Mucosa of descending colon (tissue), 3 donors: ENCODE data around the gene TMEM164. TPM values are rescaled to one million over a fixed set of nuclear protein-coding genes. Genes with fewer than 3 reads are reported as not detected.

Experiments
- ATAC-seq: fragments of 200-7000 bp; cut with Tn5 transposase; one replicate; pipeline ENCODE4 v1.9.1; 2020; ENCODE audit warnings: mild to moderate bottlenecking, moderate library complexity
- DNase-seq, 3 donors: peaks; one replicate each; pipeline ENCODE4 v3.0.0-alpha.2; 2020
- H3K36me3 ChIP-seq: fragments of 200-600 bp; one replicate; pipeline ENCODE4 v1.8.0; 2021; ENCODE audit warnings: low read depth, mild to moderate bottlenecking
- H3K4me1 ChIP-seq: fragments of 200-600 bp; one replicate; pipeline ENCODE4 v1.8.0; 2021; ENCODE audit warnings: low read depth, mild to moderate bottlenecking
- H3K4me3 ChIP-seq: fragments of 200-600 bp; one replicate; pipeline ENCODE4 v1.8.0; 2021; ENCODE audit warnings: mild to moderate bottlenecking
- H3K9me3 ChIP-seq: fragments of 200-600 bp; one replicate; pipeline ENCODE4 v1.8.0; 2021; ENCODE audit warnings: mild to moderate bottlenecking
- CTCF ChIP-seq: fragments of 200-600 bp; IDR thresholded peaks from one replicate; pipeline ENCODE4 v1.8.0; 2022; ENCODE audit warnings: antibody characterized with exemption, mild to moderate bottlenecking
- intact Hi-C, 2 donors: fragments of 100-400 bp; cut with DNase I in 1 of 2; cut with micrococcal nuclease in 1 of 2; formaldehyde crosslinking; loops; one replicate each; pipeline versions ENCODE4 v1.11.0 to v1.11.1; 2022; cut with DNase I, micrococcal nuclease
- total RNA-seq, 3 donors: library from RNA; stranded (reverse); fragmentation: NEBNext Ultra II Directional in 2 of 3; extraction: Animal tissue kit (Norgen Biotek cat#: 25700) in 2 of 3; gene quantifications; one replicate each; pipeline versions ENCODE4 v1.2.1 to v1.2.4, GENCODE V29; 2021 to 2023
- donor health status: DM: no; HTN: no; CAD: no; lungs with moderate emphysema.
- donor health status: DM: no; HTN: no; CAD: no.
- donor health status: DM: no; HTN: yes; CAD: no.

Gene TMEM164
- total RNA-seq, 3 donors from 2014 or later: 58.6 to 103 (median 95.4) TPM

DNA sequence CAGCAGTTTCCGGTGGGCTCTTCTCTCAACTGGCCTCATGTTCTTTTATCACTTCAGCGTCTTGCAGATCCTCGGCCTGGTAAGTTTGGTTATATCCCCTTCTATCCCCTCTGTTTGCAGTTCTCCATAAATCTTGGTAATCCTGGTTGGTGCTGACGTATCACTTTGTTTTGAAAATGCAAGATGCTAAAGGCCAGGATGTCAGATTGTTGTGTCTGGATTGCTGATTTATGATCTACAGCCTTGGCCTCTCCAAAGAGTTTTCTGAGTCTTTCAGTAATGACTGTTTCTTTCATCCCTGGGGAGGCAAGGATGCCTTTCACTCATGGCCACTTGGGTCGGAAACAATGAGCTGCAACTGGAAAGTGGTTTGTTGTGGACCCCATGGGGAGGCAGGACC, 168.5 kb downstream of the TMEM164 start:
- no peak overlapping the region for H3K4me3 ChIP-seq

DNA sequence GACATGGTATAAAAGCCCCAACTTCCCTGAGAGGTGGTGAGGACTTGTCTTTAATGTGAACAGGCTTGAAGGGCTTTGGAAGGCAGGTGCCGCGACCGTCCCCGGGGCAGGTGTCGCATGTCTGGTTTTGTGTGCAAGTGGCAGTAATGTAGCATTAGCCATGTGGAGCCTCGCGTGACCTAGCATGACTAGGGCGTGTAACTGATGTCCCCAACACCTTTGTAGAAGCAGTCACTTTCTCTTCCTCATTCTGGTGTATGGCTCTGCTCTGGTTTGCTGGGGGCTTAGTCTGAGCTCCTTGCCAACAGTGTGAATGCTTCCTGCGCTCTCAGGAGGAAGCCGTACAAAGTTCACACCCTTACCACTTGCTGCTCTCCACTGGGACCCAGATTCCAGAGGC, 169.3 kb downstream of the TMEM164 start:
- H3K4me3 ChIP-seq: no peak overlapping the region
- no peaks in the 10 kb centered on the region for H3K36me3 ChIP-seq
- ATAC-seq: peak; percentile 38
- H3K4me1 ChIP-seq: no peaks in the 10 kb centered on the region
- intact Hi-C loops: no loop called here
- no peaks in the 10 kb centered on the region for H3K9me3 ChIP-seq
- no peak for TF ChIP-seq CTCF
- DNase-seq: no peak

More for the DNA sequence above, 168.5 kb downstream of the TMEM164 start:
- Histone ChIP-seq H3K4me1 (no peaks in the 10 kb centered on the region), H3K9me3 (no peaks in the 10 kb centered on the region), H3K36me3 (no peaks in the 10 kb centered on the region)
- TF ChIP-seq CTCF: no peak
- no peak for ATAC-seq
- intact Hi-C loops: no loop called here
- no peak for DNase-seq

DNA sequence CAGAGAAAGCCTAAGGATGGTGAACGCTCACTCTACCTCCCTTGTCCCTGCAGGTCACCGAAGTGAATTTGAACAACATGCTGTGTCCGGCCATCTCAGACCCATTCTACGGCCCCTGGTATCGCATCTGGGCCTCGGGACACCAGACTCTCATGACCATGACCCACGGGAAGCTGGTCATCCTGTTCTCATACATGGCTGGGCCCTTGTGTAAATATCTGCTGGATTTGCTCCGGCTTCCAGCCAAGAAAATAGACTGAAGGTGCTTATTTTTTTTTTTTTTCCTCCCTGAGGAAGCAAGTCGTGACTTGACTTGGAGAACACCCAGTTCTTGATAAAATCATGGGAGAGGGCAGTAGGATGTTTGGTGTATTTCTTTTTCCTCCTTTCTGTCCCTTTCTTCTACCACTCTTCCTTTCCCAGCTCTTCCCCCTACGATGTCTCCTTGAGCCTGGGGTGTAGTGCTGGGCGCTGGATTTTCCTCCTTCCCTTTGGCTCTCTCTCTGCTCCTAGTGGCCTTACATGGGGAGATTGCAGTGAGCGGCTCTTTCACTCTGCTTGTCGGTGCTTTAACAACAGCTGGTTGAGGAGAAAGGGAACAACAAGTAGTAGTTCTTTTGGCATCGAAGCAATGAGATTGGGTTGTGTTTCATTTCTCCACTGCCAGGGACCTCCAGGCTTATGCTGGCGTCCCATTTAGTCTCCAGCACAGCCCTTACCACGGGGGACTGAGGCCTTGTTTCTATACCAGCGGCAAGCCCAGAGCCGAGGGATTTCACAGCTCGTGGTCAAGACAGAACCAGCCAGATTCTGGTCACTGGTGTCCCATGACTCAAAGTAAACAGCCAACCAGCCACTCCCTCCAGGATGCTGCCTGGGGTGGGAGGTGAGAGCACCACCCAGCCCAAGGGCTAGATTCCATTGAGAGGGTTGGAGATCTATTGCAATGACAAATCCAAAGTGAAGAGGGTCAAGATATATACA, 170.6 kb downstream of the TMEM164 start:
- Histone ChIP-seq H3K4me3 (no peak overlapping the region), H3K36me3 (no peaks in the 10 kb centered on the region), H3K4me1 (no peaks in the 10 kb centered on the region), H3K9me3 (no peaks in the 10 kb centered on the region)
- TF ChIP-seq CTCF: no peak
- DNase-seq (no peak), ATAC-seq (peak; percentile 42)
- intact Hi-C loops: no loop called here

GRCh38 chrX:110175146-110175545, 172.2 kb downstream of the TMEM164 start:
- no peak for TF ChIP-seq CTCF
- DNase-seq: no peak
- intact Hi-C loops: no loop called here
- Histone ChIP-seq H3K4me3 (no peak overlapping the region), H3K4me1 (no peaks in the 10 kb centered on the region), H3K36me3 (no peaks in the 10 kb centered on the region), H3K9me3 (no peaks in the 10 kb centered on the region)
- ATAC-seq: no peak

GRCh38 chrX:110175696-110176095, 172.8 kb downstream of the TMEM164 start:
- Histone ChIP-seq H3K9me3 (no peaks in the 10 kb centered on the region), H3K36me3 (no peaks in the 10 kb centered on the region), H3K4me3 (no peak overlapping the region), H3K4me1 (no peaks in the 10 kb centered on the region)
- no peak for TF ChIP-seq CTCF
- no peak for ATAC-seq
- no peak for DNase-seq
- intact Hi-C loops: no loop called here
